BLaER1 (cell line): ENCODE data around the gene STAT2.

Experiments used
- H3K27ac ChIP-seq: shearing (Covaris generic); formaldehyde crosslinking; 2 replicates; pipeline ENCODE4 v1.8.1; 2022
- H3K27me3 ChIP-seq: shearing (Covaris generic); formaldehyde crosslinking; 2 replicates; pipeline ENCODE4 v1.8.1; 2022
- H3K36me3 ChIP-seq: shearing (Covaris generic); formaldehyde crosslinking; 2 replicates; pipeline ENCODE4 v1.8.1; 2022
- H3K4me1 ChIP-seq: shearing (Covaris generic); formaldehyde crosslinking; 2 replicates; pipeline ENCODE4 v1.8.1; 2022
- H3K4me2 ChIP-seq: shearing (Covaris generic); formaldehyde crosslinking; 2 replicates; pipeline ENCODE4 v1.8.1; 2022
- H3K4me3 ChIP-seq: shearing (Covaris generic); formaldehyde crosslinking; 2 replicates; pipeline ENCODE4 v1.8.1; 2022
- H3K9ac ChIP-seq: shearing (Covaris generic); formaldehyde crosslinking; 2 replicates; pipeline ENCODE4 v1.8.1; 2022
- H3K9me3 ChIP-seq: shearing (Covaris generic); formaldehyde crosslinking; 2 replicates; pipeline ENCODE4 v1.8.1; 2022
- H4K20me1 ChIP-seq: shearing (Covaris generic); formaldehyde crosslinking; 2 replicates; pipeline ENCODE4 v1.8.1; 2022
- Cebpa-rat ChIP-seq: shearing (Covaris generic); IDR thresholded peaks from 2 replicates; pipeline ENCODE4 v1.8.1; 2022

STAT2 gene

DNA sequence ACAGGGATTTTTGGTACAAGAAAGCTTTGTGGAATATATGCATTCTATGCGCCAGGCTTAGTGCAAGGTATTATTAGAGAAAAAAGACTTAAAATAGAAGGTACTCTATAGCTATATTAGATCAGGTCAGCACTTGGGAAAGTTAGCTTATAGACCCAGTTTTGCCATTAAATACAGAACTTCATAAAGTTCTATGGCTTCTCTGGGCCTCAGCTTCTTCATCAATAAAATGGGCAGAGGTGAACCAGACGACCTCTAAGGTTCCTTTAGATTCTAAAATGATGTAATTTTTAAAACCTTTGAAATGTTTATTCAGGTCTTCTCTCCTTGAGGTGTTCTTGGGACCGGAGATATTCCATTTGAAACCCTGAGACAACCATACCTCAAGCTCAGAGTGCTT lies 51.2 kb downstream of the STAT2 start:
- Histone ChIP-seq H3K4me1 (no peaks in the 10 kb centered on the region), H3K4me3 (no peak overlapping the region), H3K4me2 (no peak overlapping the region), H3K9me3 (no peaks in the 10 kb centered on the region), H3K36me3 (peaks cover 100% of the 10 kb centered on the region), H3K27ac (no peak overlapping the region), H3K9ac (no peak overlapping the region), H3K27me3 (no peaks in the 10 kb centered on the region), H4K20me1 (no peaks in the 10 kb centered on the region)
- TF ChIP-seq Cebpa-rat: no peak

GRCh38 chr12:56307221-56307965 lies 52.5 kb downstream of the STAT2 start:
- peaks cover 90% of the 10 kb centered on the region for H3K36me3 ChIP-seq

GRCh38 chr12:56304872-56305590 lies 54.9 kb downstream of the STAT2 start:
- no peaks in the 10 kb centered on the region for H3K9me3 ChIP-seq
- peaks cover 67% of the 10 kb centered on the region for H3K36me3 ChIP-seq
- H4K20me1 ChIP-seq: no peaks in the 10 kb centered on the region
- peaks cover 30% of the 10 kb centered on the region for H3K4me1 ChIP-seq
- H3K9ac ChIP-seq: no peak overlapping the region
- H3K4me3 ChIP-seq: no peak overlapping the region
- no peaks in the 10 kb centered on the region for H3K27me3 ChIP-seq
- no peak overlapping the region for H3K27ac ChIP-seq
- TF ChIP-seq Cebpa-rat: no peak
- no peak overlapping the region for H3K4me2 ChIP-seq

More at GRCh38 chr12:56307221-56307965, 52.5 kb downstream of the STAT2 start:
- Histone ChIP-seq H3K27me3 (no peaks in the 10 kb centered on the region), H3K9ac (no peak overlapping the region), H4K20me1 (no peaks in the 10 kb centered on the region), H3K9me3 (no peaks in the 10 kb centered on the region), H3K4me1 (peaks cover 12% of the 10 kb centered on the region), H3K27ac (no peak overlapping the region), H3K4me3 (no peak overlapping the region), H3K4me2 (no peak overlapping the region)
- no peak for TF ChIP-seq Cebpa-rat

GRCh38 chr12:56304276-56304675 lies 55.6 kb downstream of the STAT2 start:
- no peak for TF ChIP-seq Cebpa-rat
- no peaks in the 10 kb centered on the region for H3K9me3 ChIP-seq
- H3K27ac ChIP-seq: no peak overlapping the region

DNA sequence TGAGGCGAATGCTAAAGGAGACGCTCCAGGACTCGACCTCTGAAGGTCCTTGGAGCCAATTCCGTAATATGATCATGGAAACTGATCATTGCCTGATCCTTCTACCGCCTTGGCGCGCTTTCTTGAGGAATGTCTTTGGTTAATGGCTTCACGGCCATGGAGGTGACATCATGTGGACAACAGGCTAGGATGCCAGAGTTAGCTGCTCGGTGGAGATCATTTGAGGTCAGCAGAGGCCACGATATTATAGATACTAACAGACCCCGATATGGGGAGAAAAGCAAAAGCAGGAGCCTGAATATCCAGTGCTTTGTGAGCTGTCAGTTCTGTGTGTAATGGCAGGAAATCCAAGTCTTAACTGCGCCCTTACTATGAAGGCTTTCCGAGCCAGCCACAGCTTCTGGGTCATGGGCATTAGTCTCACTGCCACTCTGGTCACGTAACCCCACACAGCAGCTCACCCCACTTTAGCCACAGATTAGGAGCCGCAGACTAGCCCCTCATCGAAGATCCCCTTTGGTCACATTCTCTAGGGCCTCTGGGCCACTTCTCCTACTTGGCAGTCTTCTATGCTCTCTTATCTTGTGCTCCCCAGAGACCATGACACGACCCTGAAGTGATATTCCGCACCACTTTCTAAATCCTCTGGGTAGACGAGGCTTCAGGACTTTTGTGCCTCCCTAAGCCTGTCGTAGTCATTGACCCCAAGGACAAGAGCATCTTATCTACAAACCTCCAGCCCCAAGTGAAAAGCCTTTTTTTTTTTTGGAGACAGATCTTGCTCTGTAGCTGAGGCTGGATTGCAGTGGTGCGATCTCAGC lies 59.1 kb downstream of the STAT2 start:
- Histone ChIP-seq H3K4me3 (peak overlapping the region; percentile 86), H3K9me3 (no peaks in the 10 kb centered on the region), H3K9ac (peak overlapping the region; percentile 93), H3K27me3 (no peaks in the 10 kb centered on the region), H3K36me3 (peaks cover 39% of the 10 kb centered on the region), H4K20me1 (peaks cover 40% of the 10 kb centered on the region), H3K4me2 (peak overlapping the region; percentile 83), H3K4me1 (peaks cover 64% of the 10 kb centered on the region), H3K27ac (peak overlapping the region; percentile 90)
- no peak for TF ChIP-seq Cebpa-rat

More at GRCh38 chr12:56304276-56304675, 55.6 kb downstream of the STAT2 start:
- Histone ChIP-seq H3K4me3 (no peak overlapping the region), H3K4me1 (peaks cover 30% of the 10 kb centered on the region), H3K36me3 (peaks cover 59% of the 10 kb centered on the region), H4K20me1 (peaks cover 5% of the 10 kb centered on the region), H3K27me3 (no peaks in the 10 kb centered on the region), H3K4me2 (no peak overlapping the region), H3K9ac (0 out of 2 replicates have a peak overlapping the region, but pooled peaks have one; percentile 0)

- Histone ChIP-seq H3K27me3 (no peaks in the 10 kb centered on the region), H3K9ac (peak within 1 kb of the TSS; percentile 93), H3K36me3 (peaks cover 38% of the 10 kb centered on the region), H4K20me1 (peaks cover 48% of the 10 kb centered on the region), H3K27ac (peak within 1 kb of the TSS; percentile 90), H3K4me2 (peak within 1 kb of the TSS; percentile 94), H3K9me3 (no peaks in the 10 kb centered on the region), H3K4me3 (peak within 1 kb of the TSS; percentile 86), H3K4me1 (peaks cover 68% of the 10 kb centered on the region)
- TF ChIP-seq Cebpa-rat: no peak
Measured at GRCh38 chr12:56299853-56300643, 59.9 kb downstream of the STAT2 start, which contains the start of gene CS. TSS of gene CS (minus strand) at chr12:56300330. CDS start at chr12:56300201, 129 bp downstream.

- Histone ChIP-seq H4K20me1 (peaks cover 54% of the 10 kb centered on the region), H3K9me3 (no peaks in the 10 kb centered on the region), H3K4me3 (peak overlapping the region; percentile 86), H3K27me3 (no peaks in the 10 kb centered on the region), H3K27ac (peak overlapping the region; percentile 90), H3K9ac (peak overlapping the region; percentile 93), H3K4me2 (peak overlapping the region; percentile 94), H3K36me3 (peaks cover 38% of the 10 kb centered on the region), H3K4me1 (peaks cover 68% of the 10 kb centered on the region)
- no peak for TF ChIP-seq Cebpa-rat
Measured at GRCh38 chr12:56299308-56299852, 60.5 kb downstream of the STAT2 start.

DNA sequence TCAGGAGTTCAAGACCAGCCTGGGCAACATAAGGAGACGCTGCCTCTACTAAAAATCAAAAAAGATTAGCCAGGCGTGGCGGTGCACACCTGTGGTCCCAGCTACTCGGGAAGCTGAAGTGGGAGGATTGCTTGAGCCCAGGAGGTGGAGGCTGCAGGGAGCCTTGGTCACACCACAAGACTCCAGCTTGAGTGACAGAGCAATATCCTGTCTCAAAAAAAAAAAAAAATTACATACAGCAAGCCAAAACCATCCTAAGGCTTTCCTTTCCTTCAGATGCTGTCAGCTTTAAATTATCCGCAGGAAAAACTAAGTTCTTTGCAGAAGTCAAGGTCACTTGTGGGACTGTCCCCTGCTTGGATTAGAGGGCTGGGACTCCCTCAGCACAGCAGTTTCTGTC lies 61.1 kb downstream of the STAT2 start:
- Histone ChIP-seq H4K20me1 (peaks cover 60% of the 10 kb centered on the region), H3K4me1 (peaks cover 68% of the 10 kb centered on the region), H3K9me3 (no peaks in the 10 kb centered on the region), H3K36me3 (peaks cover 38% of the 10 kb centered on the region), H3K4me3 (peak overlapping the region; percentile 86), H3K27ac (peak overlapping the region; percentile 90), H3K4me2 (peak overlapping the region; percentile 94), H3K27me3 (no peaks in the 10 kb centered on the region), H3K9ac (peak overlapping the region; percentile 93)
- no peak for TF ChIP-seq Cebpa-rat
